Ovary (tissue), 9 donors: Measurements from ENCODE around the gene BPHL. TPM values are rescaled to one million over a fixed set of nuclear protein-coding genes. Genes with fewer than 3 reads are reported as not detected.
"Not testable (repeated sequence)": the region's sequence is repeated elsewhere in the genome, so short reads cannot be mapped to it uniquely, and the experiment has no call there.

Experiments used
- DNase-seq, 5 donors: peaks; one replicate each; pipeline ENCODE4 v3.0.0-alpha.2; 2019 to 2020
- H3K27ac ChIP-seq, 2 donors: fragments of 200-600 bp; one replicate each; pipeline versions ENCODE4 v1.5.1 to v1.8.0; 2019 to 2022
- H3K27me3 ChIP-seq: fragments of 200-600 bp; one replicate; pipeline ENCODE4 v1.8.0; 2022
- H3K36me3 ChIP-seq: fragments of 200-600 bp; sonication (generic); one replicate; pipeline ENCODE4 v1.5.1; 2019
- H3K4me1 ChIP-seq: one replicate; pipeline ENCODE4 v1.8.1; 2013; ENCODE audit warnings: mild to moderate bottlenecking, moderate library complexity; ENCODE audit not compliant: insufficient read depth
- H3K4me3 ChIP-seq: fragments of 200-600 bp; sonication (generic); one replicate; pipeline ENCODE4 v1.5.1; 2017
- H3K9me3 ChIP-seq, 2 donors: fragments of 200-600 bp in 1 of 2; sonication (generic) in 1 of 2; one replicate each; pipeline versions ENCODE4 v1.5.1 to v1.8.1; 2013 to 2019; ENCODE audit warnings: mild to moderate bottlenecking in 1 of 2, moderate library complexity in 1 of 2
- CTCF ChIP-seq, 3 donors: fragments of 450-650 bp in 2 of 3; fragments of 200-600 bp in 1 of 3; IDR thresholded peaks; one replicate each; pipeline versions ENCODE4 v1.5.1 to v1.8.0; 2016 to 2022; ENCODE audit warnings: antibody characterized with exemption in 3 of 3, mild to moderate bottlenecking in 1 of 3
- EP300 ChIP-seq: sonication (generic); formaldehyde crosslinking; IDR thresholded peaks from one replicate; pipeline ENCODE4 v1.6.1; 2017; ENCODE audit warnings: antibody characterized with exemption
- POLR2A ChIP-seq: fragments of 450-650 bp; IDR thresholded peaks from one replicate; pipeline ENCODE4 v1.6.1; 2017; ENCODE audit warnings: antibody characterized with exemption, mild to moderate bottlenecking, moderate library complexity
- WGBS, 3 donors: extraction: QIAGEN DNeasy Blood & Tissue Kit in 1 of 3; methylation state at CpG; one replicate each; pipeline versions ENCODE4 v1.1.5 to v1.1.7; 2013 to 2017; 5-methylcytosine and 5-hydroxymethylcytosine counted together
- intact Hi-C, 4 donors: fragments of 100-400 bp; cut with DNase I; formaldehyde crosslinking; loops; one replicate each; pipeline versions ENCODE4 v1.11.0 to v1.15.1; 2022 to 2023
- polyA plus RNA-seq, 2 donors: library from polyadenylated mRNA; stranded (reverse); fragments of 200-250 nt in 1 of 2; fragments of 350-450 nt in 1 of 2; fragmentation: Illumina TruSeq in 1 of 2; extraction: RNeasy Lipid Tissue Mini Kit (QIAGEN cat#74804) in 1 of 2; gene quantifications; one replicate each; pipeline ENCODE4 v1.2.3, GENCODE V29; 2013 to 2014
- total RNA-seq, 7 donors: library from RNA; depleted of rRNA in 2 of 7; stranded (reverse); fragments of >200 nt in 2 of 7; fragmentation: NEBNext Ultra II Directional in 3 of 7; extraction: Animal tissue kit (Norgen Biotek cat#: 25700) in 3 of 7; gene quantifications; one replicate each; pipeline versions ENCODE4 v1.1.0 to v1.2.4, GENCODE V29; 2016 to 2023
- donor health status: DM: no; HTN: no; CAD: no; lungs with moderate emphysema.
- donor health status: DM: no; HTN: no; CAD: no.
- donor health status: Bipolar disorder and iron deficiency.
- donor health status: DM: yes; HTN: yes; CAD: no.
- donor health status: DM: no; HTN: no; CAD: no.
- donor health status: DM: yes; HTN: yes; CAD: no.

BPHL gene
- total and polyA plus RNA-seq, 9 donors, result 6.1 to 23.7 (median 13.9) TPM

- TF ChIP-seq POLR2A, result no peak
- no peak for TF ChIP-seq EP300
- TF ChIP-seq CTCF (IDR thresholded peaks at IDR 0.05), result no peak
- H3K27me3 ChIP-seq, result no peaks in the 10 kb centered on the region
- H3K27ac ChIP-seq, result no peak overlapping the region
- no peak overlapping the region for H3K4me3 ChIP-seq
- DNase-seq, result no peak
- H3K9me3 ChIP-seq, result no peaks in the 10 kb centered on the region
- 84 to 92% (median 91%) methylated on average over 3 of the region's 3 CpGs for WGBS, 3 donors
- intact Hi-C loops, result no loop called here
- H3K36me3 ChIP-seq, result no peaks in the 10 kb centered on the region
- peaks cover 5% of the 10 kb centered on the region for H3K4me1 ChIP-seq
These were observed 42.2 kb upstream of the BPHL start for GRCh38 chr6:3076320-3076719.

- intact Hi-C loops, result no loop called here
- H3K27ac ChIP-seq, result no peak overlapping the region
- no peaks in the 10 kb centered on the region for H3K27me3 ChIP-seq
- no peak for DNase-seq
- H3K4me1 ChIP-seq, result peaks cover 5% of the 10 kb centered on the region
- H3K4me3 ChIP-seq, result no peak overlapping the region
- H3K36me3 ChIP-seq, result no peaks in the 10 kb centered on the region
- no peak for TF ChIP-seq CTCF (IDR thresholded peaks at IDR 0.05)
- TF ChIP-seq POLR2A, result no peak
- no peak for TF ChIP-seq EP300
- no peaks in the 10 kb centered on the region for H3K9me3 ChIP-seq
- WGBS, 3 donors, result 78 to 85% (median 81%) methylated on average over 9 of the region's 9 CpGs
These were observed 41.1 kb upstream of the BPHL start for GRCh38 chr6:3077430-3077829.

- DNase-seq, intact Hi-C loops, H3K27ac ChIP-seq, H3K4me1 ChIP-seq, H3K27me3 ChIP-seq, H3K4me3 ChIP-seq, H3K9me3 ChIP-seq, H3K36me3 ChIP-seq: not testable (repeated sequence)
- WGBS, 3 donors, result 88 to 99% (median 98%) methylated on average over 8 of the region's 8 CpGs
These were observed 39.6 kb upstream of the BPHL start for GRCh38 chr6:3078952-3079351.

GRCh38 chr6:3079682-3080081, 38.8 kb upstream of the BPHL start:
- Histone ChIP-seq H3K9me3 (no peaks in the 10 kb centered on the region), H3K27me3 (no peaks in the 10 kb centered on the region), H3K4me3 (no peak overlapping the region), H3K4me1 (peaks cover 3% of the 10 kb centered on the region), H3K36me3 (no peaks in the 10 kb centered on the region), H3K27ac (no peak overlapping the region)
- intact Hi-C loops, result no loop called here
- WGBS, 3 donors, result 97 to 100% (median 98%) methylated on average over 1 of the region's 1 CpG
- TF ChIP-seq POLR2A, result no peak
- TF ChIP-seq EP300, result no peak
- no peak for TF ChIP-seq CTCF (IDR thresholded peaks at IDR 0.05)
- DNase-seq, result no peak

GRCh38 chr6:3081960-3082359, 36.6 kb upstream of the BPHL start:
- no peaks in the 10 kb centered on the region for H3K36me3 ChIP-seq
- H3K4me1 ChIP-seq, result no peaks in the 10 kb centered on the region
- WGBS, 3 donors, result 89 to 92% (median 89%) methylated on average over 5 of the region's 5 CpGs
- TF ChIP-seq EP300, result no peak
- TF ChIP-seq CTCF (IDR thresholded peaks at IDR 0.05), result no peak
- TF ChIP-seq POLR2A, result no peak
- no peaks in the 10 kb centered on the region for H3K27me3 ChIP-seq
- no peak overlapping the region for H3K27ac ChIP-seq
- H3K4me3 ChIP-seq, result no peak overlapping the region
- H3K9me3 ChIP-seq, result no peaks in the 10 kb centered on the region
- intact Hi-C loops, result no loop called here
- no peak for DNase-seq
